PC-3 (cell line): ENCODE results near the gene NCDN. TPM values are rescaled to one million over a fixed set of nuclear protein-coding genes. Genes with fewer than 3 reads are reported as not detected.
A peak's percentile ranks its signal among the peaks of the same experiment; 100 is the strongest.

Experiments used
- ATAC-seq: fragments of 200-7000 bp; cut with Tn5 transposase; 2 replicates; pipeline ENCODE4 v1.9.1; 2020; ENCODE audit warnings: mild to moderate bottlenecking, moderate library complexity
- BruUV-seq: library from RNA; stranded (reverse); fragments of 400-500 nt; replicated peaks from 2 replicates; lab custom pipeline; 2021; lab: Mats Ljungman, UMichigan
- CTCF ChIA-PET: fragments of 300-600 bp; sonication (Branson Sonifier 250); formaldehyde crosslinking; loops from one replicate; lab custom pipeline; 2022; ENCODE audit warnings: antibody characterized with exemption; lab: Charles Lee
- POLR2A ChIA-PET: fragments of 300-600 bp; sonication (Branson Sonifier 250); formaldehyde crosslinking; loops from one replicate; lab custom pipeline; 2022; ENCODE audit warnings: antibody characterized with exemption; ENCODE audit not compliant: unreplicated experiment; lab: Charles Lee
- DNase-seq: peaks from one replicate; pipeline ENCODE4 v3.0.0-alpha.2; 2015
- H2AFZ ChIP-seq: fragments of 300-600 bp; sonication (generic); 2 replicates; pipeline ENCODE4 v1.6.0; 2016; ENCODE audit warnings: antibody characterized with exemption, low read length
- H3F3A ChIP-seq: fragments of 300-600 bp; sonication (generic); one replicate; pipeline ENCODE4 v1.6.0; 2017; ENCODE audit warnings: antibody characterized with exemption, low read length, control low read depth, mild to moderate bottlenecking; ENCODE audit not compliant: unreplicated experiment
- H3K27ac ChIP-seq: fragments of 300-600 bp; sonication (generic); 2 replicates; pipeline ENCODE4 v1.5.1; 2016; ENCODE audit warnings: mild to moderate bottlenecking, low read length
- H3K27me3 ChIP-seq: fragments of 300-600 bp; sonication (generic); 2 replicates; pipeline ENCODE4 v1.6.1; 2016; ENCODE audit warnings: low read length, mixed read lengths
- H3K36me3 ChIP-seq: fragments of 300-600 bp; sonication (generic); 2 replicates; pipeline ENCODE4 v1.6.1; 2016; ENCODE audit warnings: low read depth, mixed run types, low read length, mixed read lengths
- H3K4me1 ChIP-seq: fragments of 300-600 bp; sonication (generic); 2 replicates; pipeline ENCODE4 v1.5.1; 2016; ENCODE audit warnings: low read length; ENCODE audit not compliant: insufficient read depth
- H3K4me2 ChIP-seq: fragments of 300-600 bp; sonication (generic); 2 replicates; pipeline ENCODE4 v1.6.0; 2016; ENCODE audit warnings: low read length
- H3K4me3 ChIP-seq: fragments of 300-600 bp; sonication (generic); 2 replicates; pipeline ENCODE4 v1.5.1; 2016; ENCODE audit warnings: mild to moderate bottlenecking, low read length, mixed read lengths
- H3K79me2 ChIP-seq: fragments of 300-600 bp; sonication (generic); 2 replicates; pipeline ENCODE4 v1.6.1; 2017; ENCODE audit warnings: low read length, mixed read lengths
- H3K9ac ChIP-seq: fragments of 300-600 bp; sonication (generic); 2 replicates; pipeline ENCODE4 v1.6.0; 2016; ENCODE audit warnings: mild to moderate bottlenecking, low read length
- H3K9me2 ChIP-seq: fragments of 300-600 bp; sonication (generic); replicated peaks from 2 replicates; pipeline ENCODE4 v1.6.1; 2016; ENCODE audit warnings: mixed run types, low read length, mixed read lengths
- H3K9me3 ChIP-seq: fragments of 300-600 bp; sonication (generic); 2 replicates; pipeline ENCODE4 v1.6.1; 2016; ENCODE audit warnings: low read length, mixed read lengths
- H4K20me1 ChIP-seq: fragments of 300-600 bp; sonication (generic); 2 replicates; pipeline ENCODE4 v1.6.1; 2016; ENCODE audit warnings: low read length, mixed read lengths
- CTCF ChIP-seq: fragments of 300-600 bp; sonication (generic); conservative IDR thresholded peaks from 2 replicates; pipeline ENCODE4 v1.5.1; 2017; ENCODE audit warnings: antibody characterized with exemption, low read depth, mild to moderate bottlenecking, low read length
- EZH2 ChIP-seq: fragments of 300-600 bp; sonication (generic); IDR thresholded peaks from one replicate; pipeline ENCODE4 v1.6.1; 2017; ENCODE audit warnings: antibody characterized with exemption, mild to moderate bottlenecking, low read length; ENCODE audit not compliant: unreplicated experiment
- EZH2phosphoT487 ChIP-seq: fragments of 300-600 bp; sonication (generic); IDR thresholded peaks from 2 replicates; pipeline ENCODE4 v1.6.1; 2018; ENCODE audit warnings: mild to moderate bottlenecking, antibody characterized with exemption, low read length, borderline replicate concordance
- intact Hi-C: fragments of 100-400 bp; cut with micrococcal nuclease; formaldehyde crosslinking; loops from 2 replicates; pipeline ENCODE4 v1.9.0; 2023
- total RNA-seq: library from RNA; depleted of rRNA; stranded (reverse); fragments of >200 nt; gene quantifications from 2 replicates; pipeline ENCODE4 v1.2.3, GENCODE V29; 2014

The NCDN gene
- total RNA-seq, 1 experiment from 2014 or later: 25.2 TPM

GRCh38 chr1:35568975-35569395 lies 11.4 kb downstream of the NCDN start:
- POLR2A ChIA-PET: no interaction called here
- CTCF ChIA-PET: interaction anchor here (0.5 to 1.1 kb wide), 7 partner anchors 25 to 230 kb away, joined by 3 to 10 read pairs (median 9); no protein-coding TSS in a partner anchor
- H4K20me1 ChIP-seq: no peaks in the 10 kb centered on the region; the same call in 1 of the 2 replicates
- no peak overlapping the region for H3K4me3 ChIP-seq
- no peaks in the 10 kb centered on the region for H3K79me2 ChIP-seq
- no peaks in the 10 kb centered on the region for H3K9me2 ChIP-seq
- ATAC-seq (peak; percentile 57), DNase-seq (peak; percentile 78)
- no peaks in the 10 kb centered on the region for H3K36me3 ChIP-seq
- no peaks in the 10 kb centered on the region for H3K27me3 ChIP-seq
- no peak overlapping the region for H3K9ac ChIP-seq
- H2AFZ ChIP-seq: no peak overlapping the region
- no peaks in the 10 kb centered on the region for H3K9me3 ChIP-seq
- H3F3A ChIP-seq: no peaks in the 10 kb centered on the region
- no TSS peak for BruUV-seq
- H3K4me2 ChIP-seq: no peak overlapping the region
- TF ChIP-seq EZH2 (no peak), EZH2phosphoT487 (no peak), CTCF (peak; percentile 92)
- no peak overlapping the region for H3K27ac ChIP-seq
- intact Hi-C loops: loop anchor here (1.0 kb wide), 3 partner anchors 146 to 205 kb away; no protein-coding TSS in a partner anchor
- peaks cover 17% of the 10 kb centered on the region for H3K4me1 ChIP-seq

GRCh38 chr1:35569936-35570335 lies 12.3 kb downstream of the NCDN start:
- H3K4me1 ChIP-seq: peaks cover 14% of the 10 kb centered on the region
- no peak overlapping the region for H3K4me3 ChIP-seq
- H3K36me3 ChIP-seq: no peaks in the 10 kb centered on the region
- ATAC-seq (no peak), DNase-seq (peak; percentile 44)
- no TSS peak for BruUV-seq
- no peaks in the 10 kb centered on the region; the same call in 1 of the 2 replicates for H4K20me1 ChIP-seq
- H3K9me3 ChIP-seq: no peaks in the 10 kb centered on the region
- no peaks in the 10 kb centered on the region for H3K27me3 ChIP-seq
- H3K4me2 ChIP-seq: no peak overlapping the region
- H3K9ac ChIP-seq: no peak overlapping the region
- no peak overlapping the region for H2AFZ ChIP-seq
- H3K79me2 ChIP-seq: no peaks in the 10 kb centered on the region
- no peaks in the 10 kb centered on the region for H3F3A ChIP-seq
- intact Hi-C loops: loop anchor here (1.0 kb wide), 3 partner anchors 145 to 204 kb away; no protein-coding TSS in a partner anchor
- TF ChIP-seq EZH2 (no peak), CTCF (no peak), EZH2phosphoT487 (no peak)
- ChIA-PET POLR2A (no interaction called here), CTCF (interaction anchor here (0.9 kb wide), 1 partner anchor 157 kb away, joined by 5 read pairs; no protein-coding TSS in a partner anchor)
- H3K9me2 ChIP-seq: no peaks in the 10 kb centered on the region
- H3K27ac ChIP-seq: no peak overlapping the region

GRCh38 chr1:35570589-35571137 lies 13.1 kb downstream of the NCDN start:
- no peaks in the 10 kb centered on the region for H3K9me3 ChIP-seq
- no peaks in the 10 kb centered on the region for H3K79me2 ChIP-seq
- H3K4me3 ChIP-seq: no peak overlapping the region
- TF ChIP-seq EZH2 (no peak), CTCF (no peak), EZH2phosphoT487 (no peak)
- ChIA-PET POLR2A (no interaction called here), CTCF (interaction anchor here (0.6 to 0.9 kb wide), 3 partner anchors 145 to 199 kb away, joined by 4 to 5 read pairs (median 4); partner anchors contain the start of gene CLSPN)
- H3K27me3 ChIP-seq: no peaks in the 10 kb centered on the region
- intact Hi-C loops: no loop called here
- no peak for ATAC-seq
- DNase-seq: no peak
- H3K27ac ChIP-seq: no peak overlapping the region
- no peak overlapping the region for H3K9ac ChIP-seq
- no peaks in the 10 kb centered on the region for H3F3A ChIP-seq
- BruUV-seq: no TSS peak
- H3K36me3 ChIP-seq: no peaks in the 10 kb centered on the region
- H2AFZ ChIP-seq: no peak overlapping the region
- H4K20me1 ChIP-seq: no peaks in the 10 kb centered on the region; the same call in 1 of the 2 replicates
- no peak overlapping the region for H3K4me2 ChIP-seq
- H3K9me2 ChIP-seq: no peaks in the 10 kb centered on the region
- peaks cover 18% of the 10 kb centered on the region for H3K4me1 ChIP-seq
